K562 (cell line): Measurements from ENCODE around the gene SULT2B1. TPM values are rescaled to one million over a fixed set of nuclear protein-coding genes. Genes with fewer than 3 reads are reported as not detected.

Experiments used
- ATAC-seq: fragments of 200-7000 bp; cut with Tn5 transposase; 3 replicates; pipeline ENCODE4 v1.9.1; 2020; ENCODE audit warnings: moderate library complexity
- BruUV-seq: library from RNA; stranded (reverse); fragments of 400-500 nt; replicated peaks from 2 replicates; lab custom pipeline; 2021; lab: Mats Ljungman, UMichigan
- CTCF ChIA-PET: fragments of 300-600 bp; formaldehyde crosslinking; extraction: SDS; loops from one replicate; lab custom pipeline; 2021; ENCODE audit warnings: low intra/inter-chr PET ratio; lab: Yijun Ruan, JAX
- POLR2A ChIA-PET: fragments of 300-600, 350-650 bp; sonication (Branson Sonifier 250); formaldehyde crosslinking; extraction: SDS; loops from one replicate; lab custom pipeline; 2021; ENCODE audit warnings: antibody characterized with exemption, inconsistent platforms; lab: Yijun Ruan, JAX
- DNase-seq, 4 experiments: peaks; one replicate each; pipeline versions ENCODE4 v3.0.0 to v3.0.0-alpha.2; 2011 to 2018; ENCODE audit warnings: low spot score in 3 of 4, mixed read lengths in 3 of 4; ENCODE audit errors: extremely low read depth in 1 of 4
- FAIRE-seq: peaks from 2 replicates; lab custom pipeline; 2011; peaks lifted over from hg19 to GRCh38; lab: Jason Lieb, UNC
- H2AFZ ChIP-seq: 2 replicates; pipeline ENCODE4 v1.6.0; 2011; ENCODE audit warnings: low read depth, low read length, control low read depth, inconsistent platforms
- H3K27ac ChIP-seq: fragments of 200-600 bp; 3 replicates; pipeline ENCODE4 v1.8.0; 2011; ENCODE audit warnings: low read depth, mild to moderate bottlenecking, control low read depth, inconsistent platforms, low read length, moderate library complexity, mixed read lengths; ENCODE audit errors: extremely low read depth
- H3K27me3 ChIP-seq, 2 experiments: fragments of 300-600 bp in 1 of 2; 2 replicates in 1 of 2; 3 replicates in 1 of 2; pipeline versions ENCODE4 v1.6.0 to v1.8.0; 2011; ENCODE audit warnings: inconsistent platforms in 2 of 2, low read length in 2 of 2, mild to moderate bottlenecking in 1 of 2, mixed read lengths in 1 of 2, moderate library complexity in 1 of 2; ENCODE audit not compliant: control insufficient read depth in 2 of 2, insufficient read depth in 2 of 2
- H3K36me3 ChIP-seq: fragments of 300-600 bp; 3 replicates; pipeline ENCODE4 v1.8.0; 2011; ENCODE audit warnings: mild to moderate bottlenecking, low read length, inconsistent platforms; ENCODE audit not compliant: control insufficient read depth, insufficient read depth
- H3K4me1 ChIP-seq, 2 experiments: fragments of 200-600 bp in 1 of 2; replicated peaks in 1 of 2; 2 replicates in 1 of 2; 3 replicates in 1 of 2; pipeline versions ENCODE4 v1.5.1 to v1.8.0; 2011; ENCODE audit warnings: inconsistent platforms in 2 of 2, low read length in 2 of 2, mild to moderate bottlenecking in 1 of 2, mixed read lengths in 1 of 2, moderate library complexity in 1 of 2; ENCODE audit not compliant: control insufficient read depth in 2 of 2, insufficient read depth in 2 of 2
- H3K4me2 ChIP-seq: 2 replicates; pipeline ENCODE4 v1.6.1; 2011; ENCODE audit warnings: low read length, control low read depth, inconsistent platforms, mixed read lengths; ENCODE audit not compliant: insufficient read depth
- H3K4me3 ChIP-seq: fragments of 200-600 bp; sonication (generic), shearing (Covaris generic); 2 replicates; pipeline ENCODE4 v1.5.1; 2016; ENCODE audit warnings: control low read depth, inconsistent platforms
- H3K79me2 ChIP-seq: fragments of 200-600 bp; 3 replicates; pipeline ENCODE4 v1.8.0; 2011; ENCODE audit warnings: low read length, inconsistent platforms; ENCODE audit not compliant: control insufficient read depth, insufficient read depth
- H3K9ac ChIP-seq, 2 experiments: 2 replicates each; pipeline versions ENCODE4 v1.6.0 to v1.6.1; 2011; ENCODE audit warnings: low read depth in 2 of 2, low read length in 2 of 2, control low read depth in 1 of 2, inconsistent platforms in 1 of 2, mild to moderate bottlenecking in 1 of 2, mixed read lengths in 1 of 2; ENCODE audit not compliant: insufficient read depth in 1 of 2
- H3K9me1 ChIP-seq: one replicate; pipeline ENCODE4 v1.6.0; 2011; ENCODE audit warnings: inconsistent platforms, mild to moderate bottlenecking, low read length, moderate library complexity; ENCODE audit not compliant: control insufficient read depth, insufficient read depth
- H3K9me3 ChIP-seq: replicated peaks from 2 replicates; pipeline ENCODE4 v1.5.1; 2011; ENCODE audit warnings: low read depth, low read length, inconsistent platforms; ENCODE audit not compliant: control insufficient read depth, insufficient read depth
- H4K20me1 ChIP-seq: replicated peaks from 2 replicates; pipeline ENCODE4 v1.6.1; 2011; ENCODE audit warnings: low read length, inconsistent platforms, mixed read lengths; ENCODE audit not compliant: control insufficient read depth, insufficient read depth
- BCOR ChIP-seq: fragments of 450-650 bp; IDR thresholded peaks from 2 replicates; pipeline ENCODE4 v1.6.1; 2016
- BRD9 ChIP-seq: fragments of 450-650 bp; IDR thresholded peaks from 2 replicates; pipeline ENCODE4 v1.6.1; 2018; ENCODE audit warnings: low read depth; ENCODE audit not compliant: partially characterized antibody
- CCAR2 ChIP-seq: fragments of 200-400 bp; formaldehyde crosslinking; IDR thresholded peaks from 2 replicates; pipeline ENCODE4 v1.6.1; 2017; ENCODE audit warnings: mild to moderate bottlenecking, low read depth, low read length
- GABPB2 ChIP-seq: fragments of 250-450 bp; sonication (Bioruptor Pico); conservative IDR thresholded peaks from 2 replicates; pipeline ENCODE4 v1.5.1; 2021; ENCODE audit warnings: mild to moderate bottlenecking
- HDAC2 ChIP-seq: fragments of 450-650 bp; IDR thresholded peaks from 2 replicates; pipeline ENCODE4 v1.6.1; 2016; ENCODE audit warnings: mild to moderate bottlenecking
- KDM1A ChIP-seq, 2 experiments: fragments of 450-650 bp; IDR thresholded peaks; 2 replicates each; pipeline ENCODE4 v1.6.1; 2016; ENCODE audit warnings: mild to moderate bottlenecking in 2 of 2
- NR1H2 ChIP-seq: sonication (generic); formaldehyde crosslinking; IDR thresholded peaks from 2 replicates; pipeline ENCODE4 v1.4.0; 2020; ENCODE audit warnings: mild to moderate bottlenecking, missing genetic modification reagents
- RBM25 ChIP-seq: fragments of 200-400 bp; formaldehyde crosslinking; IDR thresholded peaks from 2 replicates; pipeline ENCODE4 v1.6.1; 2018; ENCODE audit warnings: low read length, low read depth, moderate library complexity; ENCODE audit not compliant: severe bottlenecking
- RCOR1 ChIP-seq, 2 experiments: IDR thresholded peaks; 2 replicates each; pipeline ENCODE4 v1.6.1; 2012; ENCODE audit warnings: low read depth in 2 of 2, low read length in 2 of 2, borderline replicate concordance in 1 of 2, improper control_type of control experiment in 1 of 2
- SMARCA5 ChIP-seq: fragments of 450-650 bp; IDR thresholded peaks from 2 replicates; pipeline ENCODE4 v1.6.1; 2016
- STAG1 ChIP-seq: sonication (generic); formaldehyde crosslinking; IDR thresholded peaks from 2 replicates; pipeline ENCODE4 v1.5.0; 2020; ENCODE audit warnings: missing genetic modification reagents, borderline replicate concordance
- TCF3 ChIP-seq: sonication (generic); formaldehyde crosslinking; IDR thresholded peaks from 2 replicates; pipeline ENCODE4 v1.4.0; 2020; ENCODE audit warnings: mild to moderate bottlenecking, missing genetic modification reagents
- ZFP36 ChIP-seq: fragments of 150-350 bp; IDR thresholded peaks from 2 replicates; pipeline ENCODE4 v1.6.1; 2018; ENCODE audit warnings: low read length, low read depth; ENCODE audit not compliant: partially characterized antibody
- ZNF121 ChIP-seq: sonication (generic); formaldehyde crosslinking; conservative IDR thresholded peaks from 2 replicates; pipeline ENCODE4 v1.8.0; 2022; ENCODE audit warnings: missing genetic modification reagents
- ZNF239 ChIP-seq: fragments of 250-450 bp; sonication (Bioruptor Pico); IDR thresholded peaks from 2 replicates; pipeline ENCODE4 v1.4.0; 2020; ENCODE audit warnings: mild to moderate bottlenecking
- ZNF384 ChIP-seq: IDR thresholded peaks from 2 replicates; pipeline ENCODE4 v1.6.1; 2012; ENCODE audit warnings: low read depth, low read length, improper control_type of control experiment
- ZNF584 ChIP-seq: fragments of 200-800 bp; sonication (Bioruptor generic); IDR thresholded peaks from 2 replicates; pipeline ENCODE4 v1.6.1; 2016; ENCODE audit warnings: low read depth, mild to moderate bottlenecking, missing genetic modification characterization, missing compliant biosample characterization
- ZNF696 ChIP-seq: fragments of 250-450 bp; sonication (Bioruptor Pico); conservative IDR thresholded peaks from 2 replicates; pipeline ENCODE4 v1.4.0; 2020; ENCODE audit warnings: mild to moderate bottlenecking, moderate library complexity
- ZNF780A ChIP-seq: fragments of 250-450 bp; sonication (Bioruptor Pico); IDR thresholded peaks from 2 replicates; pipeline ENCODE4 v1.5.0; 2021; ENCODE audit warnings: mild to moderate bottlenecking
- ZSCAN29 ChIP-seq: fragments of 450-650 bp; IDR thresholded peaks from 2 replicates; pipeline ENCODE4 v1.6.1; 2017
- WGBS: fragments of 100-300 bp; shearing (Covaris generic); methylation state at CpG from one replicate; pipeline ENCODE4 v1.1.6; 2016; ENCODE audit warnings: low coverage, mixed read lengths; ENCODE audit not compliant: insufficient coverage; ENCODE audit errors: missing lambda C conversion rate; 5-methylcytosine and 5-hydroxymethylcytosine counted together
- in situ Hi-C: fragments of 300-500 bp; cut with MboI; formaldehyde crosslinking; loops from 4 replicates; pipeline ENCODE4 v1.15.0; 2018; ENCODE audit warnings: inconsistent platforms, mixed read lengths
- intact Hi-C: fragments of 100-400 bp; cut with micrococcal nuclease; formaldehyde crosslinking; loops from 2 replicates; pipeline ENCODE4 v1.14.2; 2022
- polyA plus RNA-seq, 8 experiments: library from polyadenylated mRNA; depleted of rRNA in 4 of 8; stranded (reverse) in 5 of 8; unstranded in 3 of 8; fragments of >200 nt; fragmentation: Nextera tagmentation in 2 of 8; fragmentation: Illumina TruSeq in 1 of 8; extraction: Ambion mirVana in 2 of 8; extraction: Trizol in 1 of 8; gene quantifications; 2 replicates each; pipeline versions ENCODE4 v1.2.1 to v1.2.3, GENCODE V29; 2011 to 2014; ENCODE audit warnings: inconsistent platforms in 1 of 8, missing spikeins in 1 of 8
- total RNA-seq, 7 experiments: library from RNA; depleted of rRNA in 6 of 7; stranded (reverse); fragments of >200 nt in 6 of 7; fragmentation: Illumina TruSeq in 2 of 7; extraction: Trizol in 2 of 7; gene quantifications; 2 replicates each; pipeline versions ENCODE4 v1.2.1 to v1.2.3, GENCODE V29; 2011 to 2021; ENCODE audit warnings: low replicate concordance in 1 of 7
- TF ChIP-seq, protein P1 (sequence below): sonication (generic); formaldehyde crosslinking; IDR thresholded peaks from 2 replicates; pipeline ENCODE4 v1.8.0; 2022; ENCODE audit warnings: missing genetic modification reagents, mild to moderate bottlenecking, borderline replicate concordance
- TF ChIP-seq, protein P2 (sequence below): sonication (generic); IDR thresholded peaks from 2 replicates; pipeline ENCODE4 v1.6.1; 2016

Gene SULT2B1
- total and polyA plus RNA-seq, 9 of the 15 experiments (the other 6 are each of a cell fraction or from before 2014, with no cell fraction given) = 0.09 to 0.62 (median 0.22) TPM; not detected in 2

DNA sequence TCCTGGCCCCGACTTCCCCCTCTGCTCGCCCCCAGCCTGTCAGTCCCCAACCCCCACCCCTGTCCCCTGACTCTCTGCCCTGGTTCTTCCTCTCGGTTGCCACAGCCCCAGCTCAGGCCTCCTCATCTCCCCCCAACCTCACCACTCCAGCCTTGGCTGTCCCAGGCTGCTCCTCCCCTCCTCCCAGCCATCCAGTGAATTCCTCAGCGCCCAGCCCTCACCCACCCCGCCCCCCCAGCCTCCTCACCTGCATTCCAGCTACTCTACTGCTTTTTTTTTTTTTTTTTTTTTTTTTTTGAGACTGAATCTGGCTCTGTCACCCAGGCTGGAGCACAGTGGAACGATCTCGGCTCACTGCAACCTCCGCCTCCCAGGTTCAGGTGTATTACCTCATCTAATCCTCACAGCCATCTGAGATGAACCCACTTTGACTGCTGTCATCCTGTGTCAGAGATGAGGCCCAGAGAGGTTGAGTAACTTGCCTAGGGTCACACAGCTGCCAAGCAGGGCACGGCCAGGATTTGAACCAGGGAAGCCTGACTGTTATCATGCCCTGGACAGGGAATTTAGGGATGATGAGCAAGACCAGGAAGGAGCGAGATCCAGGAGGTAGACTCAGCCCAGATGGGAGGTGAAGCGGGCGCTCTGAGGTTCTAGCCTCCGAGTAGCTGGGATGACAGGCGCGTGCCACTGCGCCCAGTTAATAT is 2.6 kb downstream of the SULT2B1 start:
- in situ Hi-C loops (no loop called here), intact Hi-C loops (no loop called here)
- ATAC-seq (peak; percentile 13; the same call in 2 of the 3 replicates), FAIRE-seq (no peak), DNase-seq (peak in 1 of 4 experiments; percentile 13)
- POLR2A ChIA-PET = interaction anchor here (0.7 to 1.6 kb wide), 6 partner anchors 8 to 183 kb away, joined by 3 to 7 read pairs (median 4); no protein-coding TSS in a partner anchor
- no peaks in the 10 kb centered on the region; the same call in 1 of the 2 replicates for H4K20me1 ChIP-seq
- CTCF ChIA-PET = no interaction called here
- peaks cover 0 to 10% of the 10 kb centered on the region in 2 experiments; a peak in 3 of 5 replicates for H3K27me3 ChIP-seq
- no TSS peak for BruUV-seq
- 62% methylated on average over 12 of the region's 16 CpGs for WGBS
- H3K4me1 ChIP-seq = peaks cover 8 to 28% of the 10 kb centered on the region in 2 experiments; a peak in 3 of 5 replicates
- H3K9me1 ChIP-seq = no peaks in the 10 kb centered on the region
- no peaks in the 10 kb centered on the region for H3K79me2 ChIP-seq
- H3K9me3 ChIP-seq = no peaks in the 10 kb centered on the region
- no peak overlapping the region for H3K4me3 ChIP-seq
- no peak overlapping the region for H2AFZ ChIP-seq
- no peak overlapping the region for H3K27ac ChIP-seq
- no peaks in the 10 kb centered on the region for H3K36me3 ChIP-seq
- H3K4me2 ChIP-seq = no peak overlapping the region
- no peak overlapping the region for H3K9ac ChIP-seq
- TF ChIP-seq HDAC2 = peak; percentile 71
- TF ChIP-seq ZNF696 = no peak
- peak; percentile 86 for TF ChIP-seq ZFP36
- no peak for TF ChIP-seq TCF3
- 0 out of 2 replicates have a peak, but pooled peaks have one; percentile 6 for TF ChIP-seq ZNF584 (CRISPR knock-in tag)
- peak in 1 of 2 experiments; percentile 72; a peak in 2 of 4 replicates for TF ChIP-seq RCOR1 (IDR thresholded peaks at IDR 0.05; ENCODE audit: borderline replicate concordance in 1 of 2, low read depth in 2 of 2, low read length in 2 of 2)
- TF ChIP-seq NR1H2 = no peak
- TF ChIP-seq KDM1A (IDR thresholded peaks at IDR 0.05) = peak; percentile 61 to 72
- 0 out of 2 replicates have a peak, but pooled peaks have one; percentile 18 for TF ChIP-seq ZNF121 (CRISPR knock-in tag)
- 0 out of 2 replicates have a peak, but pooled peaks have one; percentile 28 for TF ChIP-seq ZNF384
- TF ChIP-seq BRD9 = peak; percentile 47
- no peak for TF ChIP-seq ZNF239 (CRISPR knock-in tag)
- TF ChIP-seq, protein P1, sequence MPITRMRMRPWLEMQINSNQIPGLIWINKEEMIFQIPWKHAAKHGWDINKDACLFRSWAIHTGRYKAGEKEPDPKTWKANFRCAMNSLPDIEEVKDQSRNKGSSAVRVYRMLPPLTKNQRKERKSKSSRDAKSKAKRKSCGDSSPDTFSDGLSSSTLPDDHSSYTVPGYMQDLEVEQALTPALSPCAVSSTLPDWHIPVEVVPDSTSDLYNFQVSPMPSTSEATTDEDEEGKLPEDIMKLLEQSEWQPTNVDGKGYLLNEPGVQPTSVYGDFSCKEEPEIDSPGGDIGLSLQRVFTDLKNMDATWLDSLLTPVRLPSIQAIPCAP (CRISPR knock-in tag) = no peak
- TF ChIP-seq SMARCA5 = peak; percentile 72; the same call in 1 of the 2 replicates
- no peak for TF ChIP-seq ZNF780A
- no peak for TF ChIP-seq ZSCAN29
- TF ChIP-seq, protein P2, sequence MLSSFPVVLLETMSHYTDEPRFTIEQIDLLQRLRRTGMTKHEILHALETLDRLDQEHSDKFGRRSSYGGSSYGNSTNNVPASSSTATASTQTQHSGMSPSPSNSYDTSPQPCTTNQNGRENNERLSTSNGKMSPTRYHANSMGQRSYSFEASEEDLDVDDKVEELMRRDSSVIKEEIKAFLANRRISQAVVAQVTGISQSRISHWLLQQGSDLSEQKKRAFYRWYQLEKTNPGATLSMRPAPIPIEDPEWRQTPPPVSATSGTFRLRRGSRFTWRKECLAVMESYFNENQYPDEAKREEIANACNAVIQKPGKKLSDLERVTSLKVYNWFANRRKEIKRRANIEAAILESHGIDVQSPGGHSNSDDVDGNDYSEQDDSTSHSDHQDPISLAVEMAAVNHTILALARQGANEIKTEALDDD = no peak
- TF ChIP-seq STAG1 (CRISPR knock-in tag) = no peak
- TF ChIP-seq CCAR2 = no peak
- TF ChIP-seq RBM25 = peak; percentile 92
- TF ChIP-seq BCOR = peak; percentile 94
- TF ChIP-seq GABPB2 (CRISPR knock-in tag) = no peak
